ENCODE measurements around the gene EGFR. TPM values are rescaled to one million over a fixed set of nuclear protein-coding genes. Genes with fewer than 3 reads are reported as not detected.

Gene EGFR
- total RNA-seq, 1 donor from 2014 or later = 19.4 TPM

DNA sequence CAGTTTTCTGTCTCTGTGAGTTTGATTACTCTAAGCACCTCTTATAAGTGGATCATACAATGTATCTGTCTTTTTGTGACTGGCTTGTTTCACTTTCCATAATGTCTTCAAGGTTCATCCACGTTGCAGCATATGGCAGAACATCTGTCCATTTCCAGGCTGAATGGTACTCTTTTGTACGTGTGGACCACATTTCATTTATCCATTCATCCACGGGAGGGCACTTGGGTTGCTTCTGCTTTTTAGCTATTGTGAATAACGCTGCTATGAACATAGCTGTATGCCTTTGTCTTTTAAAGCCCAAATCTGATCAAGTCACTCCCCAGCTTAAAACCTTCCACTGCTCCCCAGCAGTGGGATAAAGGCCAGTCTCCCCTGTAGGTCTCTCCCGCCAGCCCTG, 31.5 kb downstream of the EGFR start:
- Mint-ChIP-seq H3K36me3 (no peaks in the 10 kb centered on the region), H3K27me3 (ENCODE audit: low read depth) (no peaks in the 10 kb centered on the region), H3K9me3 (no peaks in the 10 kb centered on the region), H3K4me3 (no peak overlapping the region), H3K27ac (no peak overlapping the region), H3K4me1 (peaks cover 21% of the 10 kb centered on the region)
- no peak for DNase-seq (ENCODE audit: low spot score in 2 of 2, unreplicated experiment in 2 of 2)
- TF ChIP-seq, protein P1, sequence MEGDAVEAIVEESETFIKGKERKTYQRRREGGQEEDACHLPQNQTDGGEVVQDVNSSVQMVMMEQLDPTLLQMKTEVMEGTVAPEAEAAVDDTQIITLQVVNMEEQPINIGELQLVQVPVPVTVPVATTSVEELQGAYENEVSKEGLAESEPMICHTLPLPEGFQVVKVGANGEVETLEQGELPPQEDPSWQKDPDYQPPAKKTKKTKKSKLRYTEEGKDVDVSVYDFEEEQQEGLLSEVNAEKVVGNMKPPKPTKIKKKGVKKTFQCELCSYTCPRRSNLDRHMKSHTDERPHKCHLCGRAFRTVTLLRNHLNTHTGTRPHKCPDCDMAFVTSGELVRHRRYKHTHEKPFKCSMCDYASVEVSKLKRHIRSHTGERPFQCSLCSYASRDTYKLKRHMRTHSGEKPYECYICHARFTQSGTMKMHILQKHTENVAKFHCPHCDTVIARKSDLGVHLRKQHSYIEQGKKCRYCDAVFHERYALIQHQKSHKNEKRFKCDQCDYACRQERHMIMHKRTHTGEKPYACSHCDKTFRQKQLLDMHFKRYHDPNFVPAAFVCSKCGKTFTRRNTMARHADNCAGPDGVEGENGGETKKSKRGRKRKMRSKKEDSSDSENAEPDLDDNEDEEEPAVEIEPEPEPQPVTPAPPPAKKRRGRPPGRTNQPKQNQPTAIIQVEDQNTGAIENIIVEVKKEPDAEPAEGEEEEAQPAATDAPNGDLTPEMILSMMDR (IDR thresholded peaks at IDR 0.05; ENCODE audit: unreplicated experiment) = no peak

DNA sequence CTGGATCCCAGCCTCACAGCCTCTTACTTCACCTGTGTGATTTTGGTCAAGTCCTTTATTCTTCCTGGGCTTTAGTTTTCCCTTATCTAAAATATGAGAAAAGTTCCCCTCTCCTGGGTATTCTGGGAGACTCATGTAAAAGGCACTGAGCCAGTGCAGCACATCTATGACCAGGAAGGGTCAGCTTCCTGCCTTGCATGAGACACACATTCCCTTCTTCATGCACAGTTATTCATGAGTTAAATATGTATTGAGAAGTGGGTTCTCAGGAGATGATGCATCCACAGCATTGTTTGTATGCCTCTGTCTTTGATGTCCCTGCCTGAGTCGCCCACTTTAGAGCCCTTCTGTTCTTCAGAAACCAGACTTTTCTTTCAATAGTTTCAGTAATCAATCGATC, 33.3 kb downstream of the EGFR start:
- H3K27me3 Mint-ChIP-seq (ENCODE audit: low read depth) = no peaks in the 10 kb centered on the region
- H3K36me3 Mint-ChIP-seq = no peaks in the 10 kb centered on the region
- peaks cover 24% of the 10 kb centered on the region for H3K4me1 Mint-ChIP-seq
- H3K4me3 Mint-ChIP-seq = no peak overlapping the region
- no peak overlapping the region for H3K27ac Mint-ChIP-seq
- no peaks in the 10 kb centered on the region for H3K9me3 Mint-ChIP-seq
- no peak for DNase-seq (ENCODE audit: low spot score in 2 of 2, unreplicated experiment in 2 of 2)
- TF ChIP-seq, protein P1 (IDR thresholded peaks at IDR 0.05; ENCODE audit: unreplicated experiment) = no peak

DNA sequence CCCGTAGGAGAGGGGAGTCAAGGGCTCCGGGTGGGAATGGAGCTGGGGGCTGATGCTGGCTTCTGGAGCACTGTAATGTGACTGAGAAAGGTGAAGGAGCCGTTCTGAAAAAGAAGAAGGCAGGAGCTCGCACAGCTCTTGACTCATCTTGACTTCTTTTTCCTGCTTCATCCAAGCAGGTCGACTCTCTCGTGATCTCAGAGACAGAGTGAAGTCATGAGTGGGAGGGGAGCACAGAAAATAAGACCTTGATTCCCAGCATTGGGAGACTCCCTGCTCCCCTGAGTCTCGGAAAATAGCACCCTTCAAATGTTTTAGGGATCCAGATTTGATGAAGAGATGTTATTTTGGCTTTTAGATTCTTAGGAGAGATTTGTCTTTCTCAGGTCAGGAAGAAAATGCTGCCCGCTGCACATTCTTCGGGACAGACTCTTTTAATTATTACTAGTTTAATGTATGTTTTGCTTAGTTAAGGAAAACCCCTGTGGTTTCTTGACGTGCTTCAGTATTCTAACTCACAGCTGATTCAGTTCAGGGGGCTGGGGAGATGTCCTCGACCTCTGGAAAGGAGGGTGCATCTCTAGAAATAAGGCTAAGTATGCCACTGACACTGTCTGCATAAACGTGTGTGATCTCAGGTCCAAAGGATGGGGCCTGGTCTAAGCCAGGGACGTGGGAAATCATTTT, 34.1 kb downstream of the EGFR start:
- Mint-ChIP-seq H3K4me1 (peaks cover 24% of the 10 kb centered on the region), H3K27me3 (ENCODE audit: low read depth) (no peaks in the 10 kb centered on the region), H3K4me3 (no peak overlapping the region), H3K36me3 (no peaks in the 10 kb centered on the region), H3K27ac (no peak overlapping the region), H3K9me3 (no peaks in the 10 kb centered on the region)
- TF ChIP-seq, protein P1 (IDR thresholded peaks at IDR 0.05; ENCODE audit: unreplicated experiment) = no peak
- DNase-seq (ENCODE audit: low spot score in 2 of 2, unreplicated experiment in 2 of 2) = no peak

DNA sequence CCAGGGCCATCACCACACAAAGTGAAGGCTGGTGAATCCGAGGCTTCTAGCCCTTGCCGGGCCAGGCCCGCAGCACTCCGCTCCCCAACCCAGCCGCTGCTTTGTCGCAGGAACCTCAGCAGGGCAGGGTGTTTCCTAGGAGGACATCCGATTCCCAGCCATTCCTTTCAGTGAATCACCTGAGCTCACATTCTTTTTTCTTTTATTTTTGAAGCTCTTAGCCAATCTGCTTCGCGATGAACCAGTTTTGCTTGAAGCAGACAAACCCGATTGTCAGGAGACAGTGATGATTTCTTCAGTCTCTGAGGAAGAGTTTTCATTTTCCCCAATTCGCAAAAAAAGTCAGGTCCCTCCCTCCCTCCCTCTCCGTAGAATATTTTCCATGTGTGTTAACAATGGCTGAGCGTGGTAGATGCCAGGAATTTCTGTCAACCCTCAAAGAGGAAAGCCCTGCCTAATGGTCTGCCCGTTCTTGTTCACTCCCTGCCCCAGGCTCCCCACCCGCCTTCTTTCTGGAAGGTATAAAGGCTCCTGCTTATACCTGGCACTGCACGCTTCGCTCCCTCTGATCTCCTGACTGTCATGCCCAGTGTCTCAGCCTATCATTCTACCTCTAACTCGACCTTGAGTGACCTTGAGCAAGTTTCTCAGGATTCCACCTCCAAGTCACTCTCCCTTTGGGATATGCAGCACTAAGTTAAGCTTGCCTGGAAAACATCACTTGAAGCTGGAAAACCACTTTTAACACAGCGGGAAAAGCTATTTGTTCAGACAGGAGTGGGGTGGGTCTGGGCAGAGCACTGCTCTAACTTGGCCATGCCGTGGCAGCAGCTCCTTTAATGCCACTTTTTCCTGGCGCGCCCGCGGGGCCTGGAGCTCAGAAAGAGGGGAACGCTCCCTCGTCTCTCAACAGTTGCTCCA, 35.1 kb downstream of the EGFR start:
- DNase-seq (ENCODE audit: low spot score in 2 of 2, unreplicated experiment in 2 of 2) = no peak
- Mint-ChIP-seq H3K36me3 (no peaks in the 10 kb centered on the region), H3K9me3 (peaks cover 4% of the 10 kb centered on the region), H3K27me3 (ENCODE audit: low read depth) (no peaks in the 10 kb centered on the region), H3K4me1 (peaks cover 20% of the 10 kb centered on the region), H3K27ac (peak overlapping the region; percentile 64), H3K4me3 (no peak overlapping the region)
- TF ChIP-seq, protein P1 (IDR thresholded peaks at IDR 0.05; ENCODE audit: unreplicated experiment) = no peak

DNA sequence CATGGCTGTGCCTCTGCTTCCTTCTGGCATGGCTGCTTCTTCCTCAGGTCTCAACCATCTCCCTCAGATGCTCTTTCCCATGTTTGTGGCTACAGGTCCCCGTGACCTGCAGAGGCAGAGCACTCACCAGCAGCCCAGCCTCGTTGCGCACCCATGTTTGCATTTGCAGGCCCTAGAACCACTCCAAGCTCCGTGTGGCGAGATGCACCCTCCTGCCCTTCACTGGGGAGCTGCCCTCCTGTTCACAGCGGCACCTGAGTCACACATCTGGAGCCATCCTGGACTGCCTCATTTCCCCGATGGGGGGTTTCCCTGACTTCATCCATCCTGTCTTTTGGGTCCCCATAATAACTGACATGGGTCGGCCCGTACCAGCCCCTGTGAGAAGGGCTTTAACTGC, 35.9 kb downstream of the EGFR start:
- no peak overlapping the region for H3K4me3 Mint-ChIP-seq
- no peak for DNase-seq (ENCODE audit: low spot score in 2 of 2, unreplicated experiment in 2 of 2)
- H3K27me3 Mint-ChIP-seq (ENCODE audit: low read depth) = no peaks in the 10 kb centered on the region
- TF ChIP-seq, protein P1 (IDR thresholded peaks at IDR 0.05; ENCODE audit: unreplicated experiment) = no peak
- peaks cover 4% of the 10 kb centered on the region for H3K9me3 Mint-ChIP-seq
- H3K36me3 Mint-ChIP-seq = no peaks in the 10 kb centered on the region
- peaks cover 20% of the 10 kb centered on the region for H3K4me1 Mint-ChIP-seq
- no peak overlapping the region for H3K27ac Mint-ChIP-seq

Measured in mesothelial cell of epicardium (in vitro differentiated cells).